ENCODE measurements around the gene FREM2.

DNA sequence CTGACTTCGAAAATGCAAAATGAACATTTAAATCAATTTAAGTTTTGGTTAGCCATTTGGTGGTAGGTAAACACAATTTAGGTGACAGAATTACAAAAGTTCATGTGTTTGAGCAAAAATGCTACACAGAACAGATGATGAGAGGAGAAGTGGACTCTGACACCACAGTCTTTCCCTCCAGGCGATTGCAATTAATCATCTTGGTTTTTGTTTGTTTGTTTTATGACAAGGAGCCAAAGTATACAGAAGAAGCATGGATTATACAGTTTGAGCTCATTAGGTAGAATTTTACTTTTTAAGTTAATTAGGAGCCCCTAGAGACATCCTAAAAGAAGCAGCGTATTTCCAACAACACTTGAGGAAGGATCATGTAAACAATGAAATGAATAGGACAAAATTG is 49.3 kb upstream of the FREM2 start:
- TF ChIP-seq NR2F1 (CRISPR knock-in tag; IDR thresholded peaks at IDR 0.05) (no peak), ZNF788 (CRISPR knock-in tag; IDR thresholded peaks at IDR 0.05; ENCODE audit: borderline replicate concordance) (no peak), ZNF776 (CRISPR knock-in tag; IDR thresholded peaks at IDR 0.05) (no peak), FOXP1 (IDR thresholded peaks at IDR 0.05) (no peak), FOXP1 (CRISPR knock-in tag; IDR thresholded peaks at IDR 0.05) (no peak), U2AF2 (IDR thresholded peaks at IDR 0.05; ENCODE audit: low read depth, low read length) (no peak), PHF20 (CRISPR knock-in tag; IDR thresholded peaks at IDR 0.05) (no peak)
- TF ChIP-seq, protein P1, sequence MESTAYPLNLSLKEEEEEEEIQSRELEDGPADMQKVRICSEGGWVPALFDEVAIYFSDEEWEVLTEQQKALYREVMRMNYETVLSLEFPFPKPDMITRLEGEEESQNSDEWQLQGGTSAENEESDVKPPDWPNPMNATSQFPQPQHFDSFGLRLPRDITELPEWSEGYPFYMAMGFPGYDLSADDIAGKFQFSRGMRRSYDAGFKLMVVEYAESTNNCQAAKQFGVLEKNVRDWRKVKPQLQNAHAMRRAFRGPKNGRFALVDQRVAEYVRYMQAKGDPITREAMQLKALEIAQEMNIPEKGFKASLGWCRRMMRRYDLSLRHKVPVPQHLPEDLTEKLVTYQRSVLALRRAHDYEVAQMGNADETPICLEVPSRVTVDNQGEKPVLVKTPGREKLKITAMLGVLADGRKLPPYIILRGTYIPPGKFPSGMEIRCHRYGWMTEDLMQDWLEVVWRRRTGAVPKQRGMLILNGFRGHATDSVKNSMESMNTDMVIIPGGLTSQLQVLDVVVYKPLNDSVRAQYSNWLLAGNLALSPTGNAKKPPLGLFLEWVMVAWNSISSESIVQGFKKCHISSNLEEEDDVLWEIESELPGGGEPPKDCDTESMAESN (CRISPR knock-in tag; conservative IDR thresholded peaks at IDR 0.05) = no peak
- TF ChIP-seq, protein P2, sequence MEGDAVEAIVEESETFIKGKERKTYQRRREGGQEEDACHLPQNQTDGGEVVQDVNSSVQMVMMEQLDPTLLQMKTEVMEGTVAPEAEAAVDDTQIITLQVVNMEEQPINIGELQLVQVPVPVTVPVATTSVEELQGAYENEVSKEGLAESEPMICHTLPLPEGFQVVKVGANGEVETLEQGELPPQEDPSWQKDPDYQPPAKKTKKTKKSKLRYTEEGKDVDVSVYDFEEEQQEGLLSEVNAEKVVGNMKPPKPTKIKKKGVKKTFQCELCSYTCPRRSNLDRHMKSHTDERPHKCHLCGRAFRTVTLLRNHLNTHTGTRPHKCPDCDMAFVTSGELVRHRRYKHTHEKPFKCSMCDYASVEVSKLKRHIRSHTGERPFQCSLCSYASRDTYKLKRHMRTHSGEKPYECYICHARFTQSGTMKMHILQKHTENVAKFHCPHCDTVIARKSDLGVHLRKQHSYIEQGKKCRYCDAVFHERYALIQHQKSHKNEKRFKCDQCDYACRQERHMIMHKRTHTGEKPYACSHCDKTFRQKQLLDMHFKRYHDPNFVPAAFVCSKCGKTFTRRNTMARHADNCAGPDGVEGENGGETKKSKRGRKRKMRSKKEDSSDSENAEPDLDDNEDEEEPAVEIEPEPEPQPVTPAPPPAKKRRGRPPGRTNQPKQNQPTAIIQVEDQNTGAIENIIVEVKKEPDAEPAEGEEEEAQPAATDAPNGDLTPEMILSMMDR (CRISPR knock-in tag; IDR thresholded peaks at IDR 0.05) = no peak
- TF ChIP-seq, protein P3, sequence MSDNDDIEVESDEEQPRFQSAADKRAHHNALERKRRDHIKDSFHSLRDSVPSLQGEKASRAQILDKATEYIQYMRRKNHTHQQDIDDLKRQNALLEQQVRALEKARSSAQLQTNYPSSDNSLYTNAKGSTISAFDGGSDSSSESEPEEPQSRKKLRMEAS (IDR thresholded peaks at IDR 0.05) = no peak
